NCI-H510A (cell line): ENCODE measurements around the gene ACO2.
"Not testable (repeated sequence)": the region's sequence is repeated elsewhere in the genome, so short reads cannot be mapped to it uniquely, and the experiment has no call there.

Experiments used
- DNase-seq: peaks from one replicate; lab custom pipeline; 2025; lab: John Stamatoyannopoulos, UW

ACO2 gene

GRCh38 chr22:41468381-41469217, at the start of gene ACO2, which contains the start of gene PHF5A:
Gene ACO2 (plus strand): TSS chr22:41469117. CDS start chr22:41469147, 30 bp downstream.
Gene PHF5A (minus strand): TSS chr22:41468692. CDS start chr22:41468653, 39 bp downstream.
- peak; percentile 80 for DNase-seq

- DNase-seq, result no peak
Measured at GRCh38 chr22:41425660-41426365, 43.1 kb upstream of the ACO2 start.

GRCh38 chr22:41429232-41429950, 39.5 kb upstream of the ACO2 start:
- DNase-seq, result no peak

GRCh38 chr22:41429951-41430332, 39.0 kb upstream of the ACO2 start:
- DNase-seq, result no peak

- no peak for DNase-seq
Measured at GRCh38 chr22:41431656-41432055, 37.3 kb upstream of the ACO2 start.

GRCh38 chr22:41433480-41433879, 35.4 kb upstream of the ACO2 start:
- not testable (repeated sequence) for DNase-seq

GRCh38 chr22:41434361-41435003, 34.4 kb upstream of the ACO2 start:
- DNase-seq, result not testable (repeated sequence)

- DNase-seq, result no peak
Measured at GRCh38 chr22:41435560-41435959, 33.4 kb upstream of the ACO2 start.

- DNase-seq, result no peak
Measured at GRCh38 chr22:41436322-41437113, 32.4 kb upstream of the ACO2 start.

GRCh38 chr22:41437198-41437597, 31.7 kb upstream of the ACO2 start:
- no peak for DNase-seq

- DNase-seq, result not testable (repeated sequence)
Measured at GRCh38 chr22:41440511-41440910, 28.4 kb upstream of the ACO2 start.

- no peak for DNase-seq
Measured at GRCh38 chr22:41442240-41442792, 26.6 kb upstream of the ACO2 start.

GRCh38 chr22:41444360-41445128, 24.4 kb upstream of the ACO2 start:
- peak; percentile 72 for DNase-seq

- no peak for DNase-seq
Measured at GRCh38 chr22:41445129-41446056, 23.5 kb upstream of the ACO2 start.

- no peak for DNase-seq
Measured at GRCh38 chr22:41446057-41446501, 22.8 kb upstream of the ACO2 start.

GRCh38 chr22:41446639-41447434, 22.1 kb upstream of the ACO2 start, which contains the start of gene TOB2:
Gene TOB2 (minus strand): TSS chr22:41446801. CDS start chr22:41437345, 9,456 bp downstream.
- peak; percentile 83 for DNase-seq

GRCh38 chr22:41447435-41448188, 21.3 kb upstream of the ACO2 start:
- DNase-seq, result peak; percentile 40
